WTC11 (cell line): ENCODE results near the gene IFT88. TPM values are rescaled to one million over a fixed set of nuclear protein-coding genes. Genes with fewer than 3 reads are reported as not detected.

Experiments used
- ATAC-seq: fragments of 200-7000 bp; cut with Tn5 transposase; 2 replicates; pipeline ENCODE4 v1.10.0; 2021; ENCODE audit warnings: mild to moderate bottlenecking, moderate library complexity
- CTCF ChIA-PET: fragments of 300-600 bp; sonication (Branson Sonifier 250); formaldehyde crosslinking; loops from one replicate; lab custom pipeline; 2021; ENCODE audit warnings: antibody characterized with exemption; lab: Charles Lee
- POLR2A ChIA-PET: fragments of 350-600 bp; sonication (Branson Sonifier 250); formaldehyde crosslinking; loops from one replicate; lab custom pipeline; 2021; ENCODE audit warnings: antibody characterized with exemption; lab: Charles Lee
- DNase-seq: peaks from one replicate; pipeline ENCODE4 v3.0.0; 2021; ENCODE audit warnings: low spot score
- H3K27ac Mint-ChIP-seq: 2 replicates; pipeline ENCODE4 v1.8.0; 2021; ENCODE audit warnings: mixed read lengths
- H3K27me3 Mint-ChIP-seq: 2 replicates; pipeline ENCODE4 v1.8.0; 2021; ENCODE audit warnings: low read depth, mild to moderate bottlenecking, moderate library complexity, mixed read lengths
- H3K36me3 Mint-ChIP-seq: 2 replicates; pipeline ENCODE4 v1.8.0; 2021; ENCODE audit warnings: mixed read lengths
- H3K4me1 Mint-ChIP-seq: 2 replicates; pipeline ENCODE4 v1.8.0; 2022; ENCODE audit warnings: mixed read lengths
- H3K4me3 Mint-ChIP-seq: 2 replicates; pipeline ENCODE4 v1.8.0; 2021; ENCODE audit warnings: mild to moderate bottlenecking, moderate library complexity, mixed read lengths
- H3K9me3 Mint-ChIP-seq: 2 replicates; pipeline ENCODE4 v1.8.0; 2021; ENCODE audit warnings: mixed read lengths
- AR ChIP-seq: fragments of 250-450 bp; sonication (Bioruptor Pico); IDR thresholded peaks from 2 replicates; pipeline ENCODE4 v1.9.0; 2021; ENCODE audit warnings: mild to moderate bottlenecking
- CBFB ChIP-seq: sonication (generic); formaldehyde crosslinking; IDR thresholded peaks from 2 replicates; pipeline ENCODE4 v1.8.1; 2022; ENCODE audit warnings: mild to moderate bottlenecking, low read depth, missing genetic modification reagents
- CREB1 ChIP-seq: sonication (generic); formaldehyde crosslinking; IDR thresholded peaks from 2 replicates; pipeline ENCODE4 v1.8.0; 2023; ENCODE audit warnings: mild to moderate bottlenecking, missing genetic modification reagents
- ELF4 ChIP-seq: sonication (generic); formaldehyde crosslinking; IDR thresholded peaks from 2 replicates; pipeline ENCODE4 v1.8.1; 2022; ENCODE audit warnings: low read depth, mild to moderate bottlenecking, moderate library complexity, missing genetic modification reagents
- EMX1 ChIP-seq: fragments of 250-450 bp; sonication (Bioruptor Pico); IDR thresholded peaks from 2 replicates; pipeline ENCODE4 v1.8.0; 2021; ENCODE audit warnings: mild to moderate bottlenecking
- KAT7 ChIP-seq: sonication (generic); formaldehyde crosslinking; IDR thresholded peaks from 2 replicates; pipeline ENCODE4 v1.8.1; 2023; ENCODE audit warnings: missing genetic modification reagents, mild to moderate bottlenecking, borderline replicate concordance
- NFYB ChIP-seq: sonication (generic); formaldehyde crosslinking; conservative IDR thresholded peaks from 2 replicates; pipeline ENCODE4 v1.8.0; 2022; ENCODE audit warnings: low read depth, missing genetic modification reagents
- NR1H2 ChIP-seq: sonication (generic); formaldehyde crosslinking; IDR thresholded peaks from 2 replicates; pipeline ENCODE4 v1.9.0; 2021; ENCODE audit warnings: mild to moderate bottlenecking, moderate library complexity, missing genetic modification reagents
- NR3C1 ChIP-seq: sonication (generic); formaldehyde crosslinking; conservative IDR thresholded peaks from 2 replicates; pipeline ENCODE4 v1.8.1; 2023; ENCODE audit warnings: low read depth, mild to moderate bottlenecking, missing genetic modification reagents
- RELA ChIP-seq: sonication (generic); formaldehyde crosslinking; IDR thresholded peaks from 2 replicates; pipeline ENCODE4 v1.8.1; 2022; ENCODE audit warnings: missing genetic modification reagents, mild to moderate bottlenecking, borderline replicate concordance
- SMAD3 ChIP-seq: sonication (generic); formaldehyde crosslinking; IDR thresholded peaks from 2 replicates; pipeline ENCODE4 v1.8.0; 2022; ENCODE audit warnings: missing genetic modification reagents, mild to moderate bottlenecking, borderline replicate concordance
- ZNF138 ChIP-seq: sonication (generic); formaldehyde crosslinking; conservative IDR thresholded peaks from 2 replicates; pipeline ENCODE4 v1.8.1; 2022; ENCODE audit warnings: mild to moderate bottlenecking, moderate library complexity, missing genetic modification reagents
- ZNF219 ChIP-seq: sonication (generic); formaldehyde crosslinking; IDR thresholded peaks from 2 replicates; pipeline ENCODE4 v1.8.0; 2023; ENCODE audit warnings: missing genetic modification reagents, mild to moderate bottlenecking, borderline replicate concordance
- total RNA-seq: library from RNA; stranded (reverse); gene quantifications from 3 replicates; pipeline ENCODE4 v1.2.3, GENCODE V29; 2021
- TF ChIP-seq, protein P1 (sequence below): fragments of 250-450 bp; sonication (Bioruptor Pico); conservative IDR thresholded peaks from 2 replicates; pipeline ENCODE4 v1.9.0; 2021; ENCODE audit warnings: mild to moderate bottlenecking
- TF ChIP-seq, protein P2 (sequence below): sonication (generic); formaldehyde crosslinking; IDR thresholded peaks from 2 replicates; pipeline ENCODE4 v1.8.0; 2022; ENCODE audit warnings: mild to moderate bottlenecking, missing genetic modification reagents
- TF ChIP-seq, protein P3 (sequence below): sonication (generic); formaldehyde crosslinking; conservative IDR thresholded peaks from 2 replicates; pipeline ENCODE4 v1.8.1; 2023; ENCODE audit warnings: mild to moderate bottlenecking, low read depth, missing genetic modification reagents, moderate library complexity
- TF ChIP-seq, protein P4 (sequence below): sonication (generic); formaldehyde crosslinking; IDR thresholded peaks from 2 replicates; pipeline ENCODE4 v1.8.0; 2022; ENCODE audit warnings: missing genetic modification reagents
- TF ChIP-seq, protein P5 (sequence below): sonication (generic); formaldehyde crosslinking; IDR thresholded peaks from 2 replicates; pipeline ENCODE4 v1.8.0; 2023; ENCODE audit warnings: missing genetic modification reagents
- TF ChIP-seq, protein P6 (sequence below): fragments of 200-600 bp; IDR thresholded peaks from 2 replicates; pipeline ENCODE4 v1.8.0; 2022; ENCODE audit warnings: antibody characterized with exemption

Gene IFT88
- total RNA-seq, 1 experiment from 2014 or later, result 6.5 TPM

DNA sequence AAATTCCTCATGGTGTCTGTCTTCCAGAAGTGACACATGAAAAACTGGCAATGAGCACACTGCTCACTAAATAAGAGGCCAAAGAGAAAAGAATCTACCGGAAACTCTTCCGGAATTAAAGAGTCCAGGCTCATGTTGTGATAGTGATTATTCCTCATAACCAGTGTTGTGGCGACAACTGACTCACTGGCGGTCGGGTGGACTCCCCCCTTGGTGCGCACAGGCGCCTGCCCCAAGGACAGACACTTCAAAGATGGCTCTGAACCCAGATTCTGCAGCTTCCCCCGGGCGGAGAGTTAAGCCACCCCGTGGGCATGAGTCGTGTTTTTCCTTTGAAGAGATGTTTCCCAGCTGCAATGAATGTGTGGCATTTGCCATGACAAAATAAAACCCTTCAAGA lies 146.8 kb downstream of the IFT88 start (continued):
- no peak for TF ChIP-seq RELA (CRISPR knock-in tag)
- TF ChIP-seq, protein P1, sequence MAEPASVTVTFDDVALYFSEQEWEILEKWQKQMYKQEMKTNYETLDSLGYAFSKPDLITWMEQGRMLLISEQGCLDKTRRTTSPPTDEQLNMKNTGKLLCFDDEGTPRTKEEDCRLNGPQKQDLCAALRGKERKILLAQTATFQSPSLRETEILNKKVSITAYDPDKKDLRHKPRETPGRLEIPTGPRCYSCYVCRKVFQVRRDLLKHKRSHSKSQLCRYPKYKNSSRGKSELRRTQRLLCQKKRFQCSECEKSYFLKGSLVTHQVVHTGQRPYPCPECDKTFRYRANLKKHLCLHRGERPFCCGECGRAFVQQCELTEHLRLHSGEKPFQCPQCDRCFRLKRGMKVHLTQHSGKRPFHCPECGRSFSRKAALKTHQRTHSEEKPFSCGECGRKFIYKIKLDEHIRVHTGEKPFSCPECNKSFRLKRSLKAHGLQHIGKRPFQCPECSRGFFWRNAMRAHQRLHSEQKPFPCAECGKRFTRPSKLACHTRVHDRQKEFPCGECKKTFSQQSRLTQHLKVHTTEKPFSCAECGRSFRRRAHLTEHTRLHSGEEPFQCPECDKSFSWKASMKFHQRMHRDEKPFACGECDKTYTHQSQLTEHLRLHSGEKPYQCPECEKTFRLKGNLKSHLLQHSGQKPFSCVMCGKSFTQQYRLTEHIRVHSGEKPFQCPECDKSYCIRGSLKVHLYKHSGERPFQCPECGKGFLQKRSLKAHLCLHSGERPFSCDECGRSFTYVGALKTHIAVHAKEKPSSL (CRISPR knock-in tag), result no peak
- TF ChIP-seq ELF4 (CRISPR knock-in tag), result no peak
- no peak for TF ChIP-seq EMX1
- TF ChIP-seq AR (CRISPR knock-in tag), result no peak
- TF ChIP-seq NR3C1 (CRISPR knock-in tag), result no peak
- TF ChIP-seq CREB1, result no peak
- TF ChIP-seq, protein P2, sequence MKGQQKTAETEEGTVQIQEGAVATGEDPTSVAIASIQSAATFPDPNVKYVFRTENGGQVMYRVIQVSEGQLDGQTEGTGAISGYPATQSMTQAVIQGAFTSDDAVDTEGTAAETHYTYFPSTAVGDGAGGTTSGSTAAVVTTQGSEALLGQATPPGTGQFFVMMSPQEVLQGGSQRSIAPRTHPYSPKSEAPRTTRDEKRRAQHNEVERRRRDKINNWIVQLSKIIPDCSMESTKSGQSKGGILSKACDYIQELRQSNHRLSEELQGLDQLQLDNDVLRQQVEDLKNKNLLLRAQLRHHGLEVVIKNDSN, result no peak
- TF ChIP-seq, protein P3, sequence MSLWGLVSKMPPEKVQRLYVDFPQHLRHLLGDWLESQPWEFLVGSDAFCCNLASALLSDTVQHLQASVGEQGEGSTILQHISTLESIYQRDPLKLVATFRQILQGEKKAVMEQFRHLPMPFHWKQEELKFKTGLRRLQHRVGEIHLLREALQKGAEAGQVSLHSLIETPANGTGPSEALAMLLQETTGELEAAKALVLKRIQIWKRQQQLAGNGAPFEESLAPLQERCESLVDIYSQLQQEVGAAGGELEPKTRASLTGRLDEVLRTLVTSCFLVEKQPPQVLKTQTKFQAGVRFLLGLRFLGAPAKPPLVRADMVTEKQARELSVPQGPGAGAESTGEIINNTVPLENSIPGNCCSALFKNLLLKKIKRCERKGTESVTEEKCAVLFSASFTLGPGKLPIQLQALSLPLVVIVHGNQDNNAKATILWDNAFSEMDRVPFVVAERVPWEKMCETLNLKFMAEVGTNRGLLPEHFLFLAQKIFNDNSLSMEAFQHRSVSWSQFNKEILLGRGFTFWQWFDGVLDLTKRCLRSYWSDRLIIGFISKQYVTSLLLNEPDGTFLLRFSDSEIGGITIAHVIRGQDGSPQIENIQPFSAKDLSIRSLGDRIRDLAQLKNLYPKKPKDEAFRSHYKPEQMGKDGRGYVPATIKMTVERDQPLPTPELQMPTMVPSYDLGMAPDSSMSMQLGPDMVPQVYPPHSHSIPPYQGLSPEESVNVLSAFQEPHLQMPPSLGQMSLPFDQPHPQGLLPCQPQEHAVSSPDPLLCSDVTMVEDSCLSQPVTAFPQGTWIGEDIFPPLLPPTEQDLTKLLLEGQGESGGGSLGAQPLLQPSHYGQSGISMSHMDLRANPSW (CRISPR knock-in tag), result no peak
- no peak for TF ChIP-seq ZNF219 (CRISPR knock-in tag)
- TF ChIP-seq ZNF138 (CRISPR knock-in tag), result no peak
- TF ChIP-seq, protein P4, sequence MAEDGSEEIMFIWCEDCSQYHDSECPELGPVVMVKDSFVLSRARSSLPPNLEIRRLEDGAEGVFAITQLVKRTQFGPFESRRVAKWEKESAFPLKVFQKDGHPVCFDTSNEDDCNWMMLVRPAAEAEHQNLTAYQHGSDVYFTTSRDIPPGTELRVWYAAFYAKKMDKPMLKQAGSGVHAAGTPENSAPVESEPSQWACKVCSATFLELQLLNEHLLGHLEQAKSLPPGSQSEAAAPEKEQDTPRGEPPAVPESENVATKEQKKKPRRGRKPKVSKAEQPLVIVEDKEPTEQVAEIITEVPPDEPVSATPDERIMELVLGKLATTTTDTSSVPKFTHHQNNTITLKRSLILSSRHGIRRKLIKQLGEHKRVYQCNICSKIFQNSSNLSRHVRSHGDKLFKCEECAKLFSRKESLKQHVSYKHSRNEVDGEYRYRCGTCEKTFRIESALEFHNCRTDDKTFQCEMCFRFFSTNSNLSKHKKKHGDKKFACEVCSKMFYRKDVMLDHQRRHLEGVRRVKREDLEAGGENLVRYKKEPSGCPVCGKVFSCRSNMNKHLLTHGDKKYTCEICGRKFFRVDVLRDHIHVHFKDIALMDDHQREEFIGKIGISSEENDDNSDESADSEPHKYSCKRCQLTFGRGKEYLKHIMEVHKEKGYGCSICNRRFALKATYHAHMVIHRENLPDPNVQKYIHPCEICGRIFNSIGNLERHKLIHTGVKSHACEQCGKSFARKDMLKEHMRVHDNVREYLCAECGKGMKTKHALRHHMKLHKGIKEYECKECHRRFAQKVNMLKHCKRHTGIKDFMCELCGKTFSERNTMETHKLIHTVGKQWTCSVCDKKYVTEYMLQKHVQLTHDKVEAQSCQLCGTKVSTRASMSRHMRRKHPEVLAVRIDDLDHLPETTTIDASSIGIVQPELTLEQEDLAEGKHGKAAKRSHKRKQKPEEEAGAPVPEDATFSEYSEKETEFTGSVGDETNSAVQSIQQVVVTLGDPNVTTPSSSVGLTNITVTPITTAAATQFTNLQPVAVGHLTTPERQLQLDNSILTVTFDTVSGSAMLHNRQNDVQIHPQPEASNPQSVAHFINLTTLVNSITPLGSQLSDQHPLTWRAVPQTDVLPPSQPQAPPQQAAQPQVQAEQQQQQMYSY, result no peak
- TF ChIP-seq NFYB (CRISPR knock-in tag), result no peak

- Mint-ChIP-seq H3K27me3 (peaks cover 16% of the 10 kb centered on the region), H3K9me3 (no peaks in the 10 kb centered on the region), H3K27ac (no peak overlapping the region), H3K36me3 (no peaks in the 10 kb centered on the region), H3K4me1 (peaks cover 31% of the 10 kb centered on the region), H3K4me3 (no peak overlapping the region)
- POLR2A ChIA-PET, result no interaction called here
- ATAC-seq (no peak), DNase-seq (no peak)
- CTCF ChIA-PET, result interaction anchor here (0.6 to 2.7 kb wide), 5 partner anchors 8 to 222 kb away, joined by 3 to 16 read pairs (median 4); partner anchors contain the start of gene IL17D
- no peak for TF ChIP-seq NR1H2
- TF ChIP-seq CBFB (CRISPR knock-in tag), result no peak
- TF ChIP-seq SMAD3 (CRISPR knock-in tag), result no peak
- TF ChIP-seq KAT7 (CRISPR knock-in tag), result no peak
- TF ChIP-seq, protein P5, sequence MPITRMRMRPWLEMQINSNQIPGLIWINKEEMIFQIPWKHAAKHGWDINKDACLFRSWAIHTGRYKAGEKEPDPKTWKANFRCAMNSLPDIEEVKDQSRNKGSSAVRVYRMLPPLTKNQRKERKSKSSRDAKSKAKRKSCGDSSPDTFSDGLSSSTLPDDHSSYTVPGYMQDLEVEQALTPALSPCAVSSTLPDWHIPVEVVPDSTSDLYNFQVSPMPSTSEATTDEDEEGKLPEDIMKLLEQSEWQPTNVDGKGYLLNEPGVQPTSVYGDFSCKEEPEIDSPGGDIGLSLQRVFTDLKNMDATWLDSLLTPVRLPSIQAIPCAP (CRISPR knock-in tag), result no peak
- TF ChIP-seq, protein P6, sequence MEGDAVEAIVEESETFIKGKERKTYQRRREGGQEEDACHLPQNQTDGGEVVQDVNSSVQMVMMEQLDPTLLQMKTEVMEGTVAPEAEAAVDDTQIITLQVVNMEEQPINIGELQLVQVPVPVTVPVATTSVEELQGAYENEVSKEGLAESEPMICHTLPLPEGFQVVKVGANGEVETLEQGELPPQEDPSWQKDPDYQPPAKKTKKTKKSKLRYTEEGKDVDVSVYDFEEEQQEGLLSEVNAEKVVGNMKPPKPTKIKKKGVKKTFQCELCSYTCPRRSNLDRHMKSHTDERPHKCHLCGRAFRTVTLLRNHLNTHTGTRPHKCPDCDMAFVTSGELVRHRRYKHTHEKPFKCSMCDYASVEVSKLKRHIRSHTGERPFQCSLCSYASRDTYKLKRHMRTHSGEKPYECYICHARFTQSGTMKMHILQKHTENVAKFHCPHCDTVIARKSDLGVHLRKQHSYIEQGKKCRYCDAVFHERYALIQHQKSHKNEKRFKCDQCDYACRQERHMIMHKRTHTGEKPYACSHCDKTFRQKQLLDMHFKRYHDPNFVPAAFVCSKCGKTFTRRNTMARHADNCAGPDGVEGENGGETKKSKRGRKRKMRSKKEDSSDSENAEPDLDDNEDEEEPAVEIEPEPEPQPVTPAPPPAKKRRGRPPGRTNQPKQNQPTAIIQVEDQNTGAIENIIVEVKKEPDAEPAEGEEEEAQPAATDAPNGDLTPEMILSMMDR, result no peak
Observed at GRCh38 chr13:20714161-20714560, 147.2 kb downstream of the IFT88 start.
